ENCODE measurements around the gene RBM26.

The RBM26 gene

DNA sequence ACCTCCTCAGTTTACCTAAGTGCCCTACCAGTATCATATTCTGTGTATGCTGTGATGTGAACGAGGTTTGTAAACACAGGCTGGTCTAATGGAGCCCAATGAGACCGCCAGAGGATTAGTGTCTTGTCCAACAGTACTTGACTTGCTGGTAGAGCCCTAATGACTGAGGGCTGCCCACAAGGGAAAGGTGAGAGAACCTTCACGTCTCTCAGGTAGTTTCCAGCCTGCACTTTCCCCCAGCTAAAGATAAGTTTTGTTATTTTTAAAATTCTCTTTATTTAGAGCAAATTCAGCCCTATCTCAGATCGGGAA is 498 bp upstream of the RBM26 start:
- TF ChIP-seq, protein P1, sequence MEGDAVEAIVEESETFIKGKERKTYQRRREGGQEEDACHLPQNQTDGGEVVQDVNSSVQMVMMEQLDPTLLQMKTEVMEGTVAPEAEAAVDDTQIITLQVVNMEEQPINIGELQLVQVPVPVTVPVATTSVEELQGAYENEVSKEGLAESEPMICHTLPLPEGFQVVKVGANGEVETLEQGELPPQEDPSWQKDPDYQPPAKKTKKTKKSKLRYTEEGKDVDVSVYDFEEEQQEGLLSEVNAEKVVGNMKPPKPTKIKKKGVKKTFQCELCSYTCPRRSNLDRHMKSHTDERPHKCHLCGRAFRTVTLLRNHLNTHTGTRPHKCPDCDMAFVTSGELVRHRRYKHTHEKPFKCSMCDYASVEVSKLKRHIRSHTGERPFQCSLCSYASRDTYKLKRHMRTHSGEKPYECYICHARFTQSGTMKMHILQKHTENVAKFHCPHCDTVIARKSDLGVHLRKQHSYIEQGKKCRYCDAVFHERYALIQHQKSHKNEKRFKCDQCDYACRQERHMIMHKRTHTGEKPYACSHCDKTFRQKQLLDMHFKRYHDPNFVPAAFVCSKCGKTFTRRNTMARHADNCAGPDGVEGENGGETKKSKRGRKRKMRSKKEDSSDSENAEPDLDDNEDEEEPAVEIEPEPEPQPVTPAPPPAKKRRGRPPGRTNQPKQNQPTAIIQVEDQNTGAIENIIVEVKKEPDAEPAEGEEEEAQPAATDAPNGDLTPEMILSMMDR (IDR thresholded peaks at IDR 0.05; ENCODE audit: low read depth, low read length), result no peak
- peak overlapping the region; percentile 94 for H3K4me3 ChIP-seq (ENCODE audit: low read depth, low read length)

DNA sequence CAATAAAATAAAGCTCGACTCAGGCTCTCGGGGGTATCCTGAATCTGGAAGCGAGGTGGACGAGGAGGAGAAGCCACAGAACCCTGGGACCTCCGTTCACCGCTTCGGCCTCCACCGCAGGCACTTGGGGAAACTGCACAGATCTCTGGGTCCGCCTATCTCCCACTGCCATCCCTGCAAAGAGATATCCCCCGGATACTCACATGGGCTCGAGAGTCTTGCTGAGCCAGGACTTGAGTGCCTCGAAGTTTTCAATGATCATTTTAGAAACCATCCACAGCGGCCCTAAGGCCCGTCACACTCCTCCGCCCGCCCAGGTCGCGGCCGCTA is 589 bp downstream of the RBM26 start:
- TF ChIP-seq, protein P1 (IDR thresholded peaks at IDR 0.05; ENCODE audit: low read depth, low read length), result no peak
- H3K4me3 ChIP-seq (ENCODE audit: low read depth, low read length), result peak overlapping the region; percentile 94

DNA sequence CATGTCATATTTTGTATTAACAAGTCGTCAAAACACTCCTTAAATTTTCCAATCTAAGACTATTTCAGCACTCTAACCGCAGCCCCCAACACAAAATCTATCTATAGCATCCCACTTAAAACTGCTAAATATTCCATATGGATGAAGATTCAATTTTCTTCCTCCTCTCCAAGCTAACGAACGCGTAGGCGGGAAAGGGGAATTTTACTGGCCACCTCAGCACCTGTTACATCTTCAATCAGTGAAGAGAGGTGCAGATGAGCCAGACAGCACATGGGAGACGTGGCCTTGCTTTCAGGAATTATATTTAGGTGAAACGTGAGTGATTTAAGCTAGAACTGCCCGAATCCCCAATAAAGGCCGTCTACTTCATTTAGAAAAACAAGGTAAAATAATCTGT is 1.1 kb downstream of the RBM26 start:
- peak overlapping the region; percentile 94 for H3K4me3 ChIP-seq (ENCODE audit: low read depth, low read length)
- TF ChIP-seq, protein P1 (IDR thresholded peaks at IDR 0.05; ENCODE audit: low read depth, low read length), result no peak

DNA sequence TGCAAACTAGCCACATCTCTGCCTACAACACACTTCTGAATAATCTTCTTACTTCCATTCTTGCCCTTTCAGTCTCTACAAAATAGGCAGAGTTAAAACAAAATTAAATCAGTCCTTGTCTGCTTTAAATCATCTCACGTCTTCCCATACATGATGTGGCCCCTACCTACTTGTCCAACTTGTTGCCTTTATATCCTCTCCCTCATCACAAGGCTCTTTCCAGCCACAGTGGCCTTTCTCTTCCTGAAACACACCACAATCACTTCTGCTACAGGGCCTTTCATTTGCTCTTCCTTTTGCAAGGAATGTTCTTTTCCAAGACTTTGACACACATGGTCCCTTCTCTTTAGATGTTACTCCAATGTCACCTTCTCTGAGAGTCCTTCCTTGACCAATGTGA is 1.7 kb downstream of the RBM26 start:
- TF ChIP-seq, protein P1 (IDR thresholded peaks at IDR 0.05; ENCODE audit: low read depth, low read length), result no peak
- peak overlapping the region; percentile 94 for H3K4me3 ChIP-seq (ENCODE audit: low read depth, low read length)

DNA sequence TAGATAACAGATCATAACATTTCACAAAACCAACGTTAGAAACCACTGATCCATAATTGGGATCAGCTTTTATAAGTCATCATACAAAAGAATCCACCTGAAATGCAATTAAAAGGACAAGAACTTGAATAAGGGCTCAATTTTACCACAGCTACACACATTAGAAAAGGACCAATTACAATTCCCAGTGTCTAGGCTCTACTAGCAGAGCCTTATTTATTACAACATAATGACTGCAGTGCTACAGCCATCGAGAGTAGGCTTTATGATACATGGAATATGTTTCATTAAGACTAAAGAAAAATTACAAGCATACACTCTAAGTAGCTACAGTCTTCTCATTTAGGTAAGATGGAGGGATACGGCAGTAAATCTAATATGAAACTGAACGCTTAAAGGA is 2.9 kb downstream of the RBM26 start:
- TF ChIP-seq, protein P1 (IDR thresholded peaks at IDR 0.05; ENCODE audit: low read depth, low read length), result no peak
- H3K4me3 ChIP-seq (ENCODE audit: low read depth, low read length), result no peak overlapping the region; the same call in 1 of the 2 replicates

DNA sequence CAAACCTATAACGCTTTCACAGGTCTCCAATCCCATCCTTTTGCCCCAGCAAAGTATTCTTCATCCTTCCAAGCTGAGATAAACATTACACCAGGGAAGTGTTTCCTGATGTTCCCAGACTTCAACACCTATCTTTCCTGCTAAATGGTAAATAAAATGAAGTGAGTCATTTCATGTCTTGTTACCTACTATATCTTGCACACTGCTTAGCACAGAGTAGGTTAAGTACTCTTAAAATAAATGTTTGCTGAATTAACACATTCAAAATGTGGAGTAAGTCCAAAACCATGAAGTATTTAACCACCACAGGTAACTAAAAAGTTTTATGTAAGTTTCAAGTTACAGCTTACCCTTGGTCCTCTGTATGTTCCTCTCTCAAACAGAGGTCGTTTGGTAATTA is 3.4 kb downstream of the RBM26 start:
- TF ChIP-seq, protein P1 (IDR thresholded peaks at IDR 0.05; ENCODE audit: low read depth, low read length), result no peak
- no peak overlapping the region for H3K4me3 ChIP-seq (ENCODE audit: low read depth, low read length)

DNA sequence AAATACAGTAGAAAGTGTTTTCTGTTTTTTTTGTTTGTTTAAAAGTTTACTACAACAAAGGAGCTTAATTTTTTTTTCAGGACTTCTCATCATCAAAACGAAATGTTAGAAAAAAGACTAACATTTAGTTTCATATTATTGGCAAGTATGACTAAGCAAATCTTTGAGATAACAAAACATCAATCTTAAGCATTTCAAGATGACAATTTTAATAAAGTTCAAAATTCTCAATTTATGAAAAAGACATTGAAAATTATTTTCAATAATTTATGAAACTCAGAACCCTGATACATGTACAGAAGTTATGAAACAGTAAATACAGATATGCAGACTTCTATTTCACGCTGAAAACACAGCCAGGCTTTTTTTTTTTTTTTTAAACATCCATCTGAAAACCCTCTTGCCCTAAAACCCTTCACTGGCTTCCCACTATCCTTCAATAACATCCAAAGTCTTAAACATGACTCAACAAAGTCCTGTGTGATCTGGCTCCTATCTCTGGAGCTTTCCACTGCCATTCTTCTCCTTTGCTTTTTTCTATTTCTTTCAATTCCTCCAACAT is 3.9 kb downstream of the RBM26 start:
- H3K4me3 ChIP-seq (ENCODE audit: low read depth, low read length), result no peak overlapping the region
- TF ChIP-seq, protein P1 (IDR thresholded peaks at IDR 0.05; ENCODE audit: low read depth, low read length), result no peak

Measured in WI38 (cell line).